Measurements from ENCODE around the gene PYGB.
A peak's percentile ranks its signal among the peaks of the same experiment; 100 is the strongest.
"Not testable (repeated sequence)": the region's sequence is repeated elsewhere in the genome, so short reads cannot be mapped to it uniquely, and the experiment has no call there.

The PYGB gene

DNA sequence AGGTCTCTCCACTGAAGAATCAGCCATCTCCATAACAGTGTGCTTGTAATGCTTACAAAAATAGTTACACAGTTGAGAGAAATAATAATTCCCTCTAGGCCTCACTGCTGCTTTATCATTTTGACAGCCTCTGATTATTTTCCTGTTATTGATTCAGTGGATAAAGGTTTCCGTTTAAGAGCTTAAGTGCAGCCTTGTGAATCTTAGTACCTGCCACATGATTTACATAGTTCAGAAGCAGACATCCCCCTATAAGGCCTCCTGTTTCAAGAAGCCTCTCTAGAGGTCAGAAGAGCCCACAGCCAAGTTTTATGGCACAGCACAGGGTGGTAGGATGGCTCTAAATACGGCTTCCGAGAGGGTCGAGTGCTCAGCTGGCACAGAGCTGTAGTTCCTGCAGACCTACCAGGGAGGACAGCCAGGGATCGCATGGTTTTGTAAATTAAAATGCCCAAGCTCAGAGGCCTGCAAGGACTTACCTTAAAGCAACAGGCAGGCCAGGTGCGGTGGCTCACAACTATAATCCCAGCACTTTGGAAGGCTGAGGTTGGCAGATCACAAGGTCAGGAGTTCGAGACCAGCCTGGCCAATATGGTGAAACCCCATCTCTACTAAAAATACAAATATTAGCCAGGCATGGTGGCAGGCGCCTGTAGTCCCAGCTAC lies 17.6 kb upstream of the PYGB start:
- no peak for DNase-seq

GRCh38 chr20:25233016-25233772 lies 14.7 kb upstream of the PYGB start:
- peak; percentile 55 for DNase-seq

- not testable (repeated sequence) for DNase-seq
Measured at GRCh38 chr20:25234009-25234849, 13.7 kb upstream of the PYGB start.

DNA sequence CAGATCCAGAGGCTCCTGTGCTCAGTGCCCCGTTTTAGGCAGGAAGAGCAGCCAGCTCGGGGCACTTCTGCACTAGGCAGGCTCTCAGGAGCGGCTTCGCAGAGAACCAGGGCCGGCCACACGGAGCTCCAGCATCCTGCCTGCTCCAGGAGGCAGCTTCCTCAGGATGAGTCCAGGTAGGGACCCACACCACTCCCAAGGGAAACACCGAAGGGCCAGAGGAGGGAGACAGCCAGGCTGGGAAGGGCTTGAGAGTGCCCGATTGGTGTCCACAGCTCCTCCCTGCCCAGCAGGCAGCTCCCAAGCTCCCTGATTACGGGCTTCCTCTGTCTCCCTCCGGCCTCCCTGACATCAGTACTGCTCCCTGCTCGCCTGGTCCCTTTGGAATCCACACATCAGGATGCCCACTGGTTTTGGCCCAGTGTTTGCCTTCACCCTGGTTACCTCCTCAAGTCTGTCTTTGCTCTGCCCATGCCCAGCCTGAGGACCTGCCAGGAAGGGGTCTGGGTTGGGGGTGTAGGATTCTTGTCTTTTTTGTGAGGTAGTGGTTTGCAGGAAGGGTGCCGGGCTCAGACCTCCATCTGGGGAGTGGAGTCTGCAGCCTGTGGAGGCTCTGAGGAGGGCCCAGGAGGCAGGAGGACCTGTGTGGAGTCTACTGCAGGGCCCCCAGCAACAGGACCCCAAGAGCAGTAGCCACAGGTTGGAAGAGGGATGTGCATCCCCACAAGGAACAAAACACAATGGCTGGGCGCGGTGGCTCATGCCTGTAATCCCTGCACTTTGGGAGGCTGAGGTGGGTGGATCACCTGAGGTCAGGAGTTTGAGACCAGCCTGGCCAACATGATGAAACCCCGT lies 11.2 kb upstream of the PYGB start:
- DNase-seq: no peak

GRCh38 chr20:25237610-25238318 lies 10.1 kb upstream of the PYGB start:
- no peak for DNase-seq

GRCh38 chr20:25238319-25239037 lies 9.4 kb upstream of the PYGB start:
- no peak for DNase-seq

DNA sequence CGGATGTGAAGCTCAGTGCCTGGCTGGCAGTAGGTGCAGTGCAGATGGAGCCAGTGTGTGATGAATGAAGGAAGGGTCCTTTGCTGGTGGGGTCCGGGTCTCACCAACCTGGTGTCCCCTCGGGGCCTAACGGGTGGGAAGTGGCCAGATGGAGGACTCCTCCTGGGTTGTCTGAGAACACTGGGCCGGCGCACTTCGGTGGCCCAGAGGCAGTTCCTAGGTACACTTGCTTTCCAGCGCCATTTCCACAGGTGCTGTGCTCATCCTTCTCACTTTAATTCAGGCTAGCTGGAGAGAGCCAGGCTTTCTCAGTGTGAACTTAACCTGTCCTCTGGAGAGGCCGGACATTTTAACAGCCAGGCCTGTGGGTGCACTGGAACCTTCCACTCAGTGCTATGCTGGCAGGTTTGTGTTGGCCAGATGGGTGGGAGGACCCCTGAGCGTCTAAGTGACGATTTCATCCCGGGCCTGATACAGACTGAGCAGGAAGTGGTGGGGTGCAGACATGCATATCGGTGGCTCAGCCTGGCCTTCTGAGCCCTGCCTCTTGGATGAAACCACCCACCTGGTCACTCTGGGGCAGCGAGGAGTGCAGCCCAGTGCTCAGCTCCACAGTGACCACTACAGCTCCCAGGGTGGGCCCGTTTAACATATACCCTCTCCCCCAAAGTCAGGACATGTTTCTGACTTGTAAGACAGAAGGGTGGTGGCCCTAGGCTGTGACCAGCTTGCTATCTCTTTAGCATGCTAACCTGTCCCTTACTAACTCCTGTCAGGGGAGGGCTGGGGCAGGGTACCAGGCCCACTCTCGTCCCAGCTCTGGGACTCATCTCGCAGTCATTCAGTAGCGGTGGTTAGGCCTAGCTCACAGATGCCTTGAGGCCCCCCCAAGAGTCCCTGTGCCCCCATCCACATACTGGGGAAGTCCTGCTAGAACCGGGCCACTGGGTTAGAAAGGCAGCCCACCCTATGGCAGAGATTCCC lies 8.2 kb upstream of the PYGB start:
- DNase-seq: no peak

DNA sequence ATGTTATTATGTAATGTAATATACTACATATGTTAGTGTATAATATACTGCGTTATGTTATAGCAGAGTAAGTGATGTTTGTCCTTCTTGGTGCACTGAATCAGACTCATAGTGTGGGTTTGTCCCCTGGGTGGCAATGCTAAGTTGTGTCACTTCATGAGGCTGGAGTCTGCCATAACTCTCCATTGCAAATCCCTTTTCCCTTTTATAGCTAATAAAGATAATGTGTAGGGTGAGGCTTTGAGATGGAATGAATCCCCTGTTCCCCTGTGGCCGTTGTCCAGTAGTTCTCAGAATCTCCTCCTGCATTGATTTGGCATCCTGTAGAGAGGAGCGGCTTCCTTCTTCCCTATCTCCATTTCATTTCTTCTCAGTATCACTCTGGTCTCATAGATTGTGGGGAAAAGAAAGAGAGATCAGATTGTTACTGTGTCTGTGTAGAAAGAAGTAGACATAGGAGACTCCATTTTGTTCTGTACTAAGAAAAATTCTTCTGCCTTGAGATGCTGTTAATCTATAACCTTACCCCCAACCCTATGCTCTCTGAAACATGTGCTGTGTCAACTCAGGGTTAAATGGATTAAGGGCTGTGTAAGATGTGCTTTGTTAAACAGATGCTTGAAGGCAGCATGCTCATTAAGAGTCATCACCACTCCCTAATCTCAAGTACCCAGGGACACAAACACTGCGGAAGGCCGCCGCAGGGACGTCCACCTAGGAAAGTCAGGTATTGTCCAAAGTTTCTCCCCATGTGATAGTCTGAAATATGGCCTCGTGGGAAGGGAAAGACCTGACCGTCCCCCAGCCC lies 6.8 kb upstream of the PYGB start:
- not testable (repeated sequence) for DNase-seq

DNA sequence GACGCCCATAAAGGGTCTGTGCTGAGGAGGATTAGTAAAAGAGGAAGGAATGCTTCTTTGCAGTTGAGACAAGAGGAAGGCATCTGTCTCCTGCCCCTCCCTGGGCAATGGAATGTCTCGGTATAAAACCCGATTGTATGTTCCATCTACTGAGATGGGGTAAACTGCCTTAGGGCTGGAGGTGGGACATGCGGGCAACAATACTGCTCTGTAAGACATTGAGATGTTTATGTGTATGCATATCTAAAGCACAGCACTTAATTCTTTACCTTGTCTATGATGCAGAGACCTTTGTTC lies 6.3 kb upstream of the PYGB start:
- not testable (repeated sequence) for DNase-seq

DNA sequence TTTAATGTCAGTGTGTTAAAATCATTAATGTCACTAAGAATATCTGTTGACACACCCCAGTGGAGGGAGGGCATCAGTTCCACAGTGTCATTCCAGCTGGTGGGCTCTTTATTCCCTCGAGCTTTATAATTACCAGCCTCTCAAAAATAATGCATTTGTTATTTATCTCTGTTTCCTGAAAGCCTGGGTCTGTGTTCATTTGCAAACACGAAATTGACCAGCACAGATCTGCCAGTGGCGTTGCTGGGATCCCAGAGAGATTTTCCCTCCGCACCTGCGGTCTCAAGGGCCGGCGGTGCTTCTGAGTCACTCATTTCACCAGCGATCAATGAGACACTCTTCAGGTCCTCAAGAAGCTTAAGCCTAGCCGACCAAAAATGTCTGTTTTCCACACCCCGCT lies 5.7 kb upstream of the PYGB start:
- DNase-seq: no peak

DNA sequence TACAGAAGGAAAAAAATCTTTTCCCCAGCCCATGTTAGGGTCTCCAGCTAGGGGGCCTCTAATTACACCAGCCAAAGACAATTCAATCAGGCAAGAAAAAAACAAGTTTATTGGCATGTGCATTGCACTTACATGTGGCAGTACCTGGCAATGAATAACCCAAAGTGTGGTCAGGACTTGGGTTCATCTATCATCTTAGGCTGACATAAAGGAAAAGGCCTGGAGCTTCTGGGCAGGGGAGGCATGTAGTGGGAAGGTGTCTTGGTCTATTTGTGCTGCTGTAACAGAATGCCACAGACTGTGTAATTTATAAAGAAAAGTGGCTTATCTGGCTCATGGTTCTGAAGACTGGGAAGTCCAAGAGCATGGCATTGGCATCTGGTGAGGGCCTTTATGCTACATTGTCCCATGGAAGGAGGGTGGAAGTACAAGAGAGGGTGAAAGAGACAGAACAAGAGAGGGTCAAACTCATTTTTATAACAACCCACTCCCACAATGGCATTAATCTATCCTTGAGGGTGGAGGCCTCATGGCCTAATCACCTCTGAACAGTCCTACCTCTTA lies 4.4 kb upstream of the PYGB start:
- no peak for DNase-seq

- no peak for DNase-seq
Measured at GRCh38 chr20:25244976-25245375, 2.9 kb upstream of the PYGB start.

DNA sequence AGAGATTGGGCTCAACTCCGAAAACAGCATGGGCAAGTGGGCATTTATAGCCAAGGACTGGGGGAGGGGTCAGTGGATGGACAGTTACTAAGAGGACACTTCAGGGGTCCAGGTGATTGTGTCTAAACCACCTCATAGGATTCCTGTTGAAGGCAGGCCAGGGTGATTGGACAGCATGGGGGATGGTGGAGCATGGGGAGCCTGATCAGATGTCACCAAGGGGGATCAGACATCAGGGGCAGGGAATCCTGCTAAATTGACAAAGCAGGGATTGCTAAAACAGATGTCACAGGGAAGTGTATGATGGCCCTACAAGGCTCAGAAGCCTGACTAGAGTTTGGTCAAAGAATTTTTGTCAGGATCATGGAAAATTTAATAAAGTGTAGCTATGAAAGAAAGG lies 2.4 kb upstream of the PYGB start:
- DNase-seq: no peak

DNA sequence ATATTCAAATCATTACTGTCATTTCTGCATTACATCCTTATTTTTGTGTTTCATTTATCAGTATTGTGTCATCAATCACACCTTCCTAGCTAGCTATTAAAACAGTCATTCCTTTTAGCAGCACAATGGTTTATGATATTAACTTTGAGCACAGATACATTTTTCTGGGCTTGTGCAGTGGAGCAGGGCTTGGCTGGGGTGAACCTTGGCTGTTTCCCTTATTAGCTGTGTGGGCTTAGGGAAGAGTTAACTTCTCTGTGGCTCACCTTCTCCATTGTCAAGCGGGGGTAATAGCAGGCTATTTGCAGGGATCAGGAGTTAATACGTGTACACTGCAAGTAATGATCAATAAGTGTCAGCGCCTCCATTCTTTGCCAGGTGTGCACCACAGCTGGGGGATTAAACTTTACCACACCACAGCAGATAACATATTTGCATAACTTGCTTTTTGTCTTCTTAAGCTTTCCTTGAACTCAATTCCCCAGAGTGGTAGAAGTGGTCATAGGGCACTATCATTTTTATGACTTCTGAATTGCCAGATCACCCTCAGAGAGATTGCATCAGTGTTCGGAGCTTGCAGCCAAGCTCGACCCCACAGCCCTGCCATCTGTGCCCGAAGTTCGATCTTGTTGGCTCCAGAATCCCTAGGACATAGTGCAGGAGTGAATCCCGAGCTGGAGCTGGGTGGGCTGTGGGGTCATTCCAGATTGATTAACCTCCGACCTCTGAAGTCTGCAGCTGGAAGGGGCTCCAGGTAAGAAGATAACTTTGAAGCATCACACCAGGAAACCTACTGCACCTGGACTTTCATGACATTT lies 1.5 kb upstream of the PYGB start:
- no peak for DNase-seq

DNA sequence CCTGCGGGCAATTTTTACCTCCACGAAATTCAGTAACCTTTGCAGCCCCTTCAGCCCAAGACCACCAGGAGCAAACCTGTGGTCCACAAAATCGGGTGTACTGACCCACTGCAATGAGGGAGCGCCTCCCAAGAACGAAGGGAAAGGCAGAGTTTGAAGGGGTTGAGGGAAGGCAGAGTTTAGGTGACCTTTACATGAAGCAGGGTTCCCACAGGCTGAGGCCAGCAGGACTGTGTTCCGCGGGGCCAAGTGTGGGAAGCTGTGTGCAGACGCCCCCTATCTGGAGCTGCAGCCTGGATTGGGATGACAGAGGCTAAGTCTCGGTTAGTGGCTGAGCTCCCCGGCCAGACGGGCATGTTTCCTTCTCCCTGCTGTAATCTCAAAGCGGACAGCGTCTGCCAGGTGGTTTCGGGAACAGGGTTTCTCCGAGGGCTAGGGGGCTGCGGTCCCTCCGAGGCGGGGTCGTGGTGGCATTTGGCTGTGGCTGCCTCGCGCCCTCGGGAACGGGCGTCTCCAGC lies 826 bp upstream of the PYGB start:
- DNase-seq: peak; percentile 44

- no peak for DNase-seq
Measured at GRCh38 chr20:25247518-25247955, 348 bp upstream of the PYGB start.

GRCh38 chr20:25248786-25249172 lies 894 bp downstream of the PYGB start:
- no peak for DNase-seq

Data from COR-L47 (cell line).